Measurements from ENCODE around the gene GTF3C1.

The GTF3C1 gene

GRCh38 chr16:27482397-27483087 is 67.2 kb downstream of the GTF3C1 start:
- no peak for DNase-seq

- no peak for DNase-seq
Measured at GRCh38 chr16:27481282-27481934, 68.3 kb downstream of the GTF3C1 start.

GRCh38 chr16:27480761-27481160 is 69.0 kb downstream of the GTF3C1 start:
- DNase-seq: no peak

- DNase-seq: no peak
Measured at GRCh38 chr16:27476240-27476639, 73.5 kb downstream of the GTF3C1 start.

GRCh38 chr16:27475561-27475960 is 74.2 kb downstream of the GTF3C1 start:
- no peak for DNase-seq

GRCh38 chr16:27474921-27475320 is 74.8 kb downstream of the GTF3C1 start:
- DNase-seq: no peak

- no peak for DNase-seq
Measured at GRCh38 chr16:27474041-27474440, 75.7 kb downstream of the GTF3C1 start.

GRCh38 chr16:27473101-27473900 is 76.4 kb downstream of the GTF3C1 start:
- DNase-seq: no peak

GRCh38 chr16:27472091-27473020 is 77.4 kb downstream of the GTF3C1 start:
- no peak for DNase-seq

GRCh38 chr16:27471661-27472060 is 78.1 kb downstream of the GTF3C1 start:
- no peak for DNase-seq

- no peak for DNase-seq
Measured at GRCh38 chr16:27470567-27471431, 78.9 kb downstream of the GTF3C1 start.

GRCh38 chr16:27468941-27469531 is 80.7 kb downstream of the GTF3C1 start:
- no peak for DNase-seq

- no peak for DNase-seq
Measured at GRCh38 chr16:27465483-27465879, 84.2 kb downstream of the GTF3C1 start.

GRCh38 chr16:27464626-27465482 is 84.9 kb downstream of the GTF3C1 start:
- DNase-seq: no peak

GRCh38 chr16:27463741-27464591 is 85.7 kb downstream of the GTF3C1 start:
- DNase-seq: no peak

GRCh38 chr16:27462846-27463682 is 86.6 kb downstream of the GTF3C1 start:
- DNase-seq: no peak

- no peak for DNase-seq
Measured at GRCh38 chr16:27462200-27462845, 87.4 kb downstream of the GTF3C1 start.

All from NCI-H2171 (cell line).